ENCODE results near the gene OSBPL7.
A peak's percentile ranks its signal among the peaks of the same experiment; 100 is the strongest.

Gene OSBPL7

GRCh38 chr17:47801176-47801765, 20.3 kb downstream of the OSBPL7 start:
- Histone ChIP-seq H3K27me3 (replicated peaks; ENCODE audit: insufficient read depth, low read length) (0 out of 2 replicates have a peak, but pooled peaks cover 8% of the 10 kb centered on the region), H3F3A (ENCODE audit: insufficient read depth, low read length) (no peaks in the 10 kb centered on the region), H3K4me2 (ENCODE audit: low read depth, low read length) (no peak overlapping the region), H2AFZ (ENCODE audit: low read length) (no peak overlapping the region), H3K36me3 (replicated peaks; ENCODE audit: insufficient read depth, low read length) (no peaks in the 10 kb centered on the region), H3K9ac (ENCODE audit: low read length) (no peak overlapping the region), H4K20me1 (ENCODE audit: insufficient read depth, low read length) (no peaks in the 10 kb centered on the region), H3K79me2 (ENCODE audit: low read length) (no peaks in the 10 kb centered on the region), H3K4me3 (ENCODE audit: low read length) (no peak overlapping the region), H3K27ac (ENCODE audit: low read length) (no peak overlapping the region), H3K9me3 (replicated peaks; ENCODE audit: insufficient read depth, low read length) (no peaks in the 10 kb centered on the region), H3K4me1 (ENCODE audit: low read length) (no peaks in the 10 kb centered on the region; the same call in 1 of the 2 replicates), H3K9me2 (replicated peaks; ENCODE audit: insufficient read depth, low read length) (no peaks in the 10 kb centered on the region)
- TF ChIP-seq EZH2phosphoT487 (IDR thresholded peaks at IDR 0.05; ENCODE audit: low read length) (no peak), EZH2 (optimal IDR thresholded peaks at IDR 0.05; ENCODE audit: low read depth, low read length) (no peak)
- TF ChIP-seq, protein P1, sequence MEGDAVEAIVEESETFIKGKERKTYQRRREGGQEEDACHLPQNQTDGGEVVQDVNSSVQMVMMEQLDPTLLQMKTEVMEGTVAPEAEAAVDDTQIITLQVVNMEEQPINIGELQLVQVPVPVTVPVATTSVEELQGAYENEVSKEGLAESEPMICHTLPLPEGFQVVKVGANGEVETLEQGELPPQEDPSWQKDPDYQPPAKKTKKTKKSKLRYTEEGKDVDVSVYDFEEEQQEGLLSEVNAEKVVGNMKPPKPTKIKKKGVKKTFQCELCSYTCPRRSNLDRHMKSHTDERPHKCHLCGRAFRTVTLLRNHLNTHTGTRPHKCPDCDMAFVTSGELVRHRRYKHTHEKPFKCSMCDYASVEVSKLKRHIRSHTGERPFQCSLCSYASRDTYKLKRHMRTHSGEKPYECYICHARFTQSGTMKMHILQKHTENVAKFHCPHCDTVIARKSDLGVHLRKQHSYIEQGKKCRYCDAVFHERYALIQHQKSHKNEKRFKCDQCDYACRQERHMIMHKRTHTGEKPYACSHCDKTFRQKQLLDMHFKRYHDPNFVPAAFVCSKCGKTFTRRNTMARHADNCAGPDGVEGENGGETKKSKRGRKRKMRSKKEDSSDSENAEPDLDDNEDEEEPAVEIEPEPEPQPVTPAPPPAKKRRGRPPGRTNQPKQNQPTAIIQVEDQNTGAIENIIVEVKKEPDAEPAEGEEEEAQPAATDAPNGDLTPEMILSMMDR (IDR thresholded peaks at IDR 0.05; ENCODE audit: low read length): no peak
- no peak for DNase-seq

GRCh38 chr17:47800686-47801085, 20.9 kb downstream of the OSBPL7 start:
- no peaks in the 10 kb centered on the region for H3F3A ChIP-seq (ENCODE audit: insufficient read depth, low read length)
- no peaks in the 10 kb centered on the region; the same call in 1 of the 2 replicates for H3K4me1 ChIP-seq (ENCODE audit: low read length)
- H3K4me3 ChIP-seq (ENCODE audit: low read length): no peak overlapping the region
- H2AFZ ChIP-seq (ENCODE audit: low read length): no peak overlapping the region
- H3K4me2 ChIP-seq (ENCODE audit: low read depth, low read length): no peak overlapping the region
- TF ChIP-seq, protein P1 (IDR thresholded peaks at IDR 0.05; ENCODE audit: low read length): no peak
- no peak for TF ChIP-seq EZH2phosphoT487 (IDR thresholded peaks at IDR 0.05; ENCODE audit: low read length)
- no peak for TF ChIP-seq EZH2 (optimal IDR thresholded peaks at IDR 0.05; ENCODE audit: low read depth, low read length)
- no peak overlapping the region for H3K9ac ChIP-seq (ENCODE audit: low read length)
- no peaks in the 10 kb centered on the region for H3K9me3 ChIP-seq (replicated peaks; ENCODE audit: insufficient read depth, low read length)
- H3K9me2 ChIP-seq (replicated peaks; ENCODE audit: insufficient read depth, low read length): no peaks in the 10 kb centered on the region
- no peaks in the 10 kb centered on the region for H3K79me2 ChIP-seq (ENCODE audit: low read length)
- H3K36me3 ChIP-seq (replicated peaks; ENCODE audit: insufficient read depth, low read length): no peaks in the 10 kb centered on the region
- H3K27ac ChIP-seq (ENCODE audit: low read length): no peak overlapping the region
- H4K20me1 ChIP-seq (ENCODE audit: insufficient read depth, low read length): no peaks in the 10 kb centered on the region
- DNase-seq: no peak
- H3K27me3 ChIP-seq (replicated peaks; ENCODE audit: insufficient read depth, low read length): 0 out of 2 replicates have a peak, but pooled peaks cover 10% of the 10 kb centered on the region

DNA sequence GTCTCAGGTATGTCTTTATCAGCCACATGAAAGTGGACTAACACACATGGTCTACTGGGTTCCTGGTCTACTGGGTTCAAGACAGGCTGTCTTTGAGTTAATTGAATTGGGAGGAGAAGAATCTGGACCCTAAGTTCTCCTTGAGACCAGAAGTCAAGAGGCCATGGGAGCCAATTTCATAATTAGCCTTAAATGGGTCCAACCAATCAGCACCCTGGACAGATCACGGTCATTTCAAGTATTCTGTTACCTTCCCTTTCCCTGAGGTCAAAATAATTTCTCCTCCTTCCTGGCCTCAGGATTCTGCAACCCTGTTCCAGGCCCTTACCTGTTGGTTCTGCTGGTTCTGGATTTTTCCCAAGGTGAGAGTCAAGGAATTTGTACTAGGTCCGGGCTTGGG, 23.8 kb downstream of the OSBPL7 start:
- Histone ChIP-seq H3F3A (ENCODE audit: insufficient read depth, low read length) (no peaks in the 10 kb centered on the region), H3K4me3 (ENCODE audit: low read length) (no peak overlapping the region), H3K36me3 (replicated peaks; ENCODE audit: insufficient read depth, low read length) (no peaks in the 10 kb centered on the region), H3K27me3 (replicated peaks; ENCODE audit: insufficient read depth, low read length) (peaks cover 33% of the 10 kb centered on the region), H3K9me2 (replicated peaks; ENCODE audit: insufficient read depth, low read length) (no peaks in the 10 kb centered on the region), H4K20me1 (ENCODE audit: insufficient read depth, low read length) (no peaks in the 10 kb centered on the region), H3K79me2 (ENCODE audit: low read length) (no peaks in the 10 kb centered on the region), H3K9ac (ENCODE audit: low read length) (no peak overlapping the region), H3K27ac (ENCODE audit: low read length) (no peak overlapping the region), H3K4me1 (ENCODE audit: low read length) (no peaks in the 10 kb centered on the region; the same call in 1 of the 2 replicates), H3K9me3 (replicated peaks; ENCODE audit: insufficient read depth, low read length) (no peaks in the 10 kb centered on the region), H2AFZ (ENCODE audit: low read length) (no peak overlapping the region), H3K4me2 (ENCODE audit: low read depth, low read length) (no peak overlapping the region)
- peak; percentile 35 for DNase-seq
- TF ChIP-seq, protein P1 (IDR thresholded peaks at IDR 0.05; ENCODE audit: low read length): no peak
- TF ChIP-seq EZH2phosphoT487 (IDR thresholded peaks at IDR 0.05; ENCODE audit: low read length) (no peak), EZH2 (optimal IDR thresholded peaks at IDR 0.05; ENCODE audit: low read depth, low read length) (no peak)

Data from MM.1S (cell line).